Measurements from ENCODE around the gene CDC16.

CDC16 gene

GRCh38 chr13:114304346-114305034 lies 69.8 kb downstream of the CDC16 start:
- DNase-seq, result no peak

- no peak for DNase-seq
These were observed 74.4 kb downstream of the CDC16 start for GRCh38 chr13:114309086-114309485.

- no peak for DNase-seq
These were observed 75.2 kb downstream of the CDC16 start for GRCh38 chr13:114309806-114310410.

GRCh38 chr13:114310956-114311355 lies 76.3 kb downstream of the CDC16 start:
- DNase-seq, result no peak

- no peak for DNase-seq
These were observed 76.7 kb downstream of the CDC16 start for GRCh38 chr13:114311387-114311786.

GRCh38 chr13:114311908-114312307 lies 77.2 kb downstream of the CDC16 start:
- no peak for DNase-seq

- DNase-seq, result no peak
These were observed 78.6 kb downstream of the CDC16 start for GRCh38 chr13:114313061-114313860.

DNA sequence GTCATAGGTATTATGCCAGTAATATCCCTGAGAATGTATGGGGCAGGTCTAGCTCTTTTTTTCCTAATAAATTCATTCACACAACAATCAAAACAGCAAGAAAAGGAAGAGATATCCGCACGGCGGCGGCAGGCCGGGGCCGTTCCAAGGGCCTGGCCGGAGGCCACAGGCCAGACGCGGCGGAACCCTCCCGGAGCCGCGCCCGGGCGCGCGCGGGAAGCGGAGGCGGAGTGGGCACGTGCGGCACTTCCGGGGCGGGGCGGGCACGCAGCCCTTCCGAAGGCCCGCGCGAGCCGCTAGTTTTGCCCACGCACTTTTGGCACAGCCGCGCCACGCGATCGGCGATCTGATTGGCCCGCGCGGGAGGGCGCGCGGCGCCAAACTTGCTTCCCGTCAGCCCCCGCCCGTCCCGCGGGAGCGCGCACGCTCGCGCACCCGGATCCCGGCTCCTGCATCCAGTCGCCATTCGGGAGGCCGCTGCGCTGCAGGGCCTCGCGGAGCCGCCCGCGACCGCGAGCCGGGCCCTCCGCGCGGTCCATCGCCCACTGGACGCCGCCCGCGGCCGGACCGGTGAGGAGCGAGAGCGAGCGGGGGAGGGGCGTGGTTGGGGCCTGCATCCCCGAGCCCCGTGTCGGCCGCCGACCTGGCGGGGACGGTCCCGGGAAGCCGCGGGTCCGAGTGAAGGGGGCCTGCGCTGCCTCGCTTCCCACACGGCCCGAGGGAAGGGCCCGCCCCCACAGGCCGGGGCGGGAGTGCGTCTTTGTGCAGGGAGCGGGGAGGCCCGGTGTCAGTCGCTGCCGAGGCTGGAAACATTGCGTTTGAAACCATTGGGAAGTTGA lies 79.6 kb downstream of the CDC16 start, which contains the start of gene CHAMP1:
CHAMP1 (plus strand) TSS at position 430 of the 839 bp plus-strand sequence. CDS start 9,340 bp downstream, outside the sequence.
- DNase-seq, result peak; percentile 75

DNA sequence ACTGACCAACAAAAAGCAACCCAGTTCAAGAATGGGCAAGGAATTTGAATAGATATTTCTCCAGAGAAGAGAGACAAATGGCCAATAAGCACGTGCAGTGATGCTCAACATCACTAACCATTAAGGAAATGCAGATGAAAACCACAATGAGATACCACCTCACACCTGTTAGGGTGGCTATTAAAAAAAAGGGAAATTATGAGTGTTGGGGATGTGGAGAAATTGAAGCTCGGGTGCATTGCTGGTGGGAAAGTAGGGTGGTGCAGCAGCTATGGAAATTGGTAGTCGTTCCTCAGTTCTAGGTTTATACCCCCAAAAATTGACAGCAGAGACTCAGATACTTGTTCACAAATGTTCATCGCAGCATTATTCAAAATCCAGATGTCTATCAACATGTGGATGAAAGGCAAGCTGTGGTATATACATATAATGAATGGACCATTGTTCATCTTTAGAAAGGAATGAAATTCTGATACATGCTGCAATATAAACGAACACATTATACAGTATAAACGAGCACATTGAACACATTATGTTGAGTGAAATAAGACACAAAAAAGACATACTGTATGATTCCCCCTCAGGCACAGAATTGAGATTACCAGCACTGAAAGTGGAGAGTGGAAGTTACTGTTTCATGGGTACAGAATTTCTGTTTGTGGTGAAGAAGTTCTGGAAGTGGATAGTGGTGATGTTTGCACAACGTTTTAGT lies 80.5 kb downstream of the CDC16 start:
- no peak for DNase-seq

- DNase-seq, result no peak
These were observed 83.9 kb downstream of the CDC16 start for GRCh38 chr13:114318624-114319023.

DNA sequence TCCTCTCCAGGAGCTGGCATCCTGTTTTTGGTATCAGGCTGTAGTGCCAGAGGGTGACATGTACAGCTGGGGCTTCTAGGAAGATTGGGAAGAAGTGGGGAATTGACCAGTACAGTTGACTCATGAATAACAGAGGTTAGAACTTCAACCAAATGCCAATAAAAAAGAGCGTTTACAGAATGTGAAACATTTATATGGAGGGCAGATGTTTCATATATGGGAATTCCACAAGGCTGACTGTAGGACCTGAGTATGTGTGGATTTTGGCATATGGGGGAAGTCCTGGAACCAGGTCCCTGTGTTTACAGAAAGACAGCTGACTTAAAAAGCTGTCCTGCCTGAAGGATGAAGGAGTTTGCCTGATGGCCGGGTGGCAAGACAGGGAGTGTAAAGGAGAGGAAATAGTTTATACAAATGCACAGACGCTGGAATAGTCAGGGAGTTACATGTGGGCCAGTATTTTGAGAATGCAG lies 84.8 kb downstream of the CDC16 start:
- DNase-seq, result no peak

GRCh38 chr13:114320065-114320464 lies 85.4 kb downstream of the CDC16 start:
- DNase-seq, result no peak

- no peak for DNase-seq
These were observed 86.6 kb downstream of the CDC16 start for GRCh38 chr13:114321256-114321655.

All from NCI-H2029 (cell line).